GM19455 (cell line): ENCODE measurements around the gene CFAP99.

Experiments used
- ATAC-seq: cut with Tn5 transposase; IDR thresholded peaks from one replicate; pipeline ENCODE4 v1.9.1; 2021; ENCODE audit not compliant: unreplicated experiment

Gene CFAP99

DNA sequence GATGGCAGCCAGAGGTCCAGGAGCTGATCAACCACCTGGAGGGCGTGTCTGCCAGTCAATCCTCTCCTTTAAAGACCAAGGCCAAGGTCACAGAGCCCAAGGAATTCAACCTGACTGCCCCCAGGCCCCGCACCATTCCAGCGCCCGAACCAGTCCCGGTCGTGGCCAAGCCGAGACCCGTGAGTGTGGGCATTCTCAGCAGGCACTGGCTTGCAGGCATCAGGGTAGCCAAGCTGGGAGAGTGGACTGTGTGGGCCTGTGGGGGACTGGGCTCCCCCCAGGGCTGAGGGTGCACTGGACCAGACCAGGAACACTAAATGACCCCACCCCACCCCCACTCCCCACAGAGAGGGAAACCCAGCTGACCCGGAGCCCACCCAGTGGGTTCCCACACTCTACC lies 26.4 kb downstream of the CFAP99 start:
- no peak for ATAC-seq

DNA sequence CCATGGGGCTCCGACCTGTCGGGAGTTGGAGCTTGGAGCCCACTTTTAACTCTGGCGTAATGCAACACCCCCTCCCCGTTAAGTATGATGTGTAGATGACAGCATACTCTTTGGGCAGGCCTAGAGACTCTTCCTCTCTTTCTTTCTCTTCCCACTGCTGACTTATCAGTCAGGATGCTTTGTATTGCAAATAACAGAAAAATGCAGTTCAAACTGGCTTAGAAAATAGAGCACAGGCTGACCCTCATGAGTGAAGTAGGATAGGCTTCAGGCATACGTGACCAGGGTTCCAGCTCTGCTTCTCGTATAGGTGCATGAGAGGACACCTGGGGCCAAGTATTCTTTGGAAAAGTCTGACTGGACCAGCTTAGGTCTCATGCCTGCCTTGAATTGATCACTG lies 26.8 kb downstream of the CFAP99 start:
- ATAC-seq, result no peak

DNA sequence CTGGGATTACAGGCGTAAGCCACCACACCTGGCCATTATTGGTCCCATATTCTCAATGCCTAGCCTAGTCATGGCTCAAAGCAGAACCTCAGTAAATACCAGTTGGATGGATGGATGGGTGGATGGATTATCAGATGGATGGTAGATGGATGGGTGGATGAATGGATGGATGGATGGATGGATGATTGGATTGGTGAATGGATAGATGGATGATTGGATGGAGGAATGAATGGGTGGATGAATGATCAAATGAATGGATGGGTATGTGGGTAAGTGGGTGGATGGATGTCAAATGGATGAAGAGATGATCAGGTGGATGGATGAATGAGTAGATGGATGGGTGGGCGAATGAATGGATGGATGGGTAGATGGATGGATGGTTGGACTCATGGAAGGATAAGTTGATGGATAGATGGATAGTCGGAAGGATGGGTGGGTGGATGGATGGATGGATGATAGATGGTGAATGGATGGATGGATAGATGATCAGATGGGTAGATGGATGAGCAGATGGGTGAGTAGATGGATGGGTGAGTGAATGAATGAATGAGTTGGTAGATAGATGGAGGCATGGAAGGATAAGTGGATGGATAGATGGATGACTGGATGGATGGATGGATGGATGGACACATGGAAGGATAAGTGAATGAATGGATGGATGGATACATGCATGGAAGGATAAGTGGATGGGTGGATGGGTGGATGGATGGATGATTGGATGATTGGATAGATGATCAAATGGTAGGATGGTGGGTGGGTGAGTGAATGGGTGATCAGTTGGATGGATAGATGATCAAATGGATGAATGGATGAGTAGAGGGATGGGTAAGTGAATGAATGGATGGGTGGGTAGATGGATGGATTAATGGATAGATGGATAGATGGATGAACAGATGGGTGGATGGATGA lies 28.2 kb downstream of the CFAP99 start:
- ATAC-seq, result no peak

DNA sequence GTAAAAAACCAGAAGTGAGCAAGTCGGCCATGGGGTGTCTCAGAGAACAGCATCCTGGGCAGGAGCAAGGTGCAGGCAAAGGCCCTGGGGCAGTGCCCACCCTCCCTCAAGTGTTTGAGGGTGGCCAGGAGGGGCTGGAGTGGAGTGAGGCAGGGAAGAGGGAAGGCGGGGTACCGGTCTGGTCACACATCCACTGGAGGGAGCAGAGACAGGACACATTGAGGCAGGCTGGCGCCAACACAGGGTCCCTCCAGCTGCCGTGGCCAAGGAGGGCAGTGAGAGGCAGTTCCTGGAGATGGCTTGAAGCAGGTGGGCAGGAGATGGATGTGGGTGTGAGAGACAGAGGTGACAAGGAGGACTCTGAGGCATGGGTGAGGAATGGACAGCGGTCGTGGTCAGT lies 29.8 kb downstream of the CFAP99 start:
- no peak for ATAC-seq

DNA sequence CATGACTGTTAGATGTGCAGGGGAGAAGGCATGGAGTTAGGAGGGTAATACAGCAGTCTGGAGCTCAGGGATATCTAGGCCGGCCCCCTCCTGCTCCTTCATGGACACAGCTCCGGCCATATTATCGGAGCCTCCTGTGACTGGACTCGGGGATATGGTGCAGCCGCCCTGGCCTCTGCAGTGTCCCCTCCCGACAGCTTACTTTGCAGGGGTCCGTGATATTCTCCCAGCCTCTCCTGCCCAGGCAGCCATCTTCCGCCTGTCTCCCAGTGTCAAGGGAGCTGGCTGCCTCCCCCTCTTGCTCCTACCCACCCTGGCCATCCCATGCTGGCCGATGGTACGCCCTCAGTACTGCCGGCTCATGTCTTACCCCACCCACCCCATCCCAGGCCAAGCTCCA lies 30.3 kb downstream of the CFAP99 start:
- ATAC-seq, result no peak

DNA sequence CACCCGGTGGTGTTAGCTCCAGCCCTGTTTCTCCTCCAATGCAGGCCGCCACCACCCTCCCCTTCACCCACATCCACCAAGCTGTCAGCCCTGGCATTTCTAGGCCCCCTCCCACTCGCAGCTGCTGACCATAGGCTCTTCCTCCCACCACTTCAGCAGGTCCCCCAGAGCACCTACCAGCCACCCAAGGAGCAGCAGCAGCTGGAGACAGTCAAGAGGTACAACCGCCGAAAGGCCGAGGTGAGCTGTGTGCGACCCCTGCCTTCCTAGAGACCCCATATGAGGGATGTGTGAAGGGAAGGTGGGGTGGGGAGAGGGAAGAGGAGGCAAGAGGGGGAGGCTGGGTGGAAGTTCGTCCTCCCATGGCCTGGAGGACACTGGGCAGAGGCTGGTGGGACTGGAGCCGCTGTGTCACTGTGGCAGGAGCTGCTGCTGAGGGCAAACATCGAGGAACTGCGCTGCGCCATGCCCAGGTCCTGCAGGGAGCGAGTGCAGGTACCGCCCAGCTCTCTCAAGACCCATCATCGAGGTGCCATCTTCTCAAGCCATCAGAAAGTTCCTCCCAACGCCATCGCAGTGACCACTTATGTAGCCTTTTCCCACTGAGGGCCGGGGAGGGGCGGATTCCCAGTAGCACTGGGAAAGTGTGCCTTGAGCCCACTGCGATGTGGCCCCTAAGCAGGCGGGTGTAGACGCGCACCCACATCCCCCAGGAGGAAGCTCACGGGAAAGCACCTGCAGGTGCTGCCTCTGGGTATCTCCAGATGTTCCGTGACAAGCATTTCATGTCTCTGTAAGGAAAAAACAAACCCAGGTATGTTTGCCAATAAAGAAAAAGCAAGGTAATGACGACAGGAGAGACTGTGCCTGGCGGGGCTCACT lies 31.0 kb downstream of the CFAP99 start:
- no peak for ATAC-seq

DNA sequence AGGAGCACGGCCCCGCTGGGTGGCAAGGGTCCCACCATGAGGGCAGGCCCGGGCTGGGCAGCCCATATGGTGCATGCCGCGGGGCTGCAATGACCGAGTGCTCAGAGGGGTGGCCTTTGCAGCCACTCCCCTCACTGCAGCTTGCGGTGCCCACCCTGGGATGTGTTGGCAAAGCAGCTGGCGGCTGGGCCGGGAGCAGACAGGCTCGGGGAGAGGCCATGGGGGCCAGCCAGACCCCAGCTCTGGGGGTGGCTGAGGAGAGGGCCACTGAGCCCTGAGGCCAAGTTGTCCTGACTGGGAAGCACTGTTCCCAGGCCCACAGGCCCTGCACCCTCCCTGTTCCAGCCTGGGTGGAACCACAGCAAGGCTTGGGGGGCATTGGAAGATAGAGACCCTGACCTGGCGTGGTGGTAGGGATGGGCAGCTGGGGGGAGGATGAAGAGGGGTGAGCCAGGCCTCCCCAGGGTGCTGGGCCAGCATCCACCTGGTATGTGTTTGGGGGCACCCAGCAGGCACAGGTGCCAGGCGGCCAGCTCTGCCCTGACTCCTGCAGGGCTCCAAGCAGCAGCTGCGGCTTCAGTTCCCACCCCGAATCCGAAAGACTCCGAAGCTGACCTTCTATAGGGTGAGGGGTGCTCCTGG lies 31.8 kb downstream of the CFAP99 start:
- no peak for ATAC-seq

DNA sequence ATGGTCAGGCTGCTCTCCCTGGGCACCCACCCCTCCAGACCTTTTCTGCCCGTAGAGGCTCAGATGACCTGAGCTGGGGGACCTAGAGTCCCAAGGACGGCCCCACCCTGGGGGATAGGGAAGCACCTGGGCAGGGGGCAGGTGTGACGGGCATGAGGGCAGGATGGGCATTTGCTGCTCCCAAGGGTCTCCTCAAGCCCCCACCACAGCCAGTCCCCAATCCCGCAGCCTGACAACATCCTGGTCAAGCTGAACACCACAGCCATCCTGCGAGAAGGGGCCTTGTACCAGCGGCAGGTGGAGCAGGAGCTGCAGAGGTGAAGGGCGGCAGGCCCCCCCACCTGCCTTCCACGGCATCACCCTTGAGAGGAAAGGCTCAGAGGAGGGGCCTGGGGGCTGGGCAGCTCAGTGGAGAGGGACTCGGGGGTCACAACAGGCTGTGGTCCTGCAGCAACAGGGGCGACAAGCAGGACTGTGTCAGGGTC lies 32.3 kb downstream of the CFAP99 start:
- ATAC-seq, result no peak

DNA sequence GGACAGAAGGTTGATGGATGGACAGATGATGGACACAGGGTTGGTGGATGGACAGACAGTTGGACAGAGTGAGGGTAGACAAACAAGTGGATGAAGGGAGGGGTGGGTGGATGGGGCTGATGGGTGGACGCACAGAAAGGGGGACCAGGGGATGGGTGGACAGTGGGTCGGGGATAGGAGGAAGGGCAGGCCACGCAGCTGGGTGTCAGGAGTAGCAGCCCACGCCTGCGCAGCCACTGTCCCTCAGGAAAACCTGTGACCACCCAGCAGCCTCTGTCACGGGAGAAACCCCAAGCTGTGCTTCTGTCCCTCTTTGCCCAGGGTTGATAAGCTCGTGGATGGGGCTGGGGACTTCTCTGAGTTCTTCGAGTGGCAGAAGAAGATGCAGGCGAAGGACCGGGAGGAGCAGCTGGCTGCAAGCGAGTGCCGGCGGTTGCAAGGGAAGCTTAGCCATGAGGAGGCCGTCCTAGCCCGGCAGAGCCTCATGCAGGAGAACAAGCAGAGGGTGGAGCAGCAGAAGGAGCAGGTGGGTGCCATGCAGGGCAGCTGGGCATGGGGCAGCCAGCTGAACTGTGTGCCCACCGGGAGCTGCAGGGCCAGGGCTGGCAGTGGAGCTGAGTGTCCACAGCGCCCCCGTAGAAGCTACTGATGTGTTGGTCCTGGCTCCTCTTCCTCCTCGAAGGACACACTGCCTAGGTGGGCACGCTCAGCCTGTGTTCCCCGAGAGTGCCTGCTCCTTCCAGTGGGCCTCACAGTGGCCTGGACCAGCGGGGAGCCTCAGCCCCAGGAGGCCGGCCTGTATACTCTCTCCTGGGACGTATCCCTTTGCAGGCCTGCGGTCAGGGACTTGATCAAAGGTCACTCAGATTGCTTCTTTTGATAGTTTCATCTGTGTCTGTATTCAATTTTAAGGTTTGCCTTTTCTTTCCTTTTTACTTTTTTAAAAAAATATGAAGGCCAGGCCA lies 33.3 kb downstream of the CFAP99 start:
- ATAC-seq, result no peak

DNA sequence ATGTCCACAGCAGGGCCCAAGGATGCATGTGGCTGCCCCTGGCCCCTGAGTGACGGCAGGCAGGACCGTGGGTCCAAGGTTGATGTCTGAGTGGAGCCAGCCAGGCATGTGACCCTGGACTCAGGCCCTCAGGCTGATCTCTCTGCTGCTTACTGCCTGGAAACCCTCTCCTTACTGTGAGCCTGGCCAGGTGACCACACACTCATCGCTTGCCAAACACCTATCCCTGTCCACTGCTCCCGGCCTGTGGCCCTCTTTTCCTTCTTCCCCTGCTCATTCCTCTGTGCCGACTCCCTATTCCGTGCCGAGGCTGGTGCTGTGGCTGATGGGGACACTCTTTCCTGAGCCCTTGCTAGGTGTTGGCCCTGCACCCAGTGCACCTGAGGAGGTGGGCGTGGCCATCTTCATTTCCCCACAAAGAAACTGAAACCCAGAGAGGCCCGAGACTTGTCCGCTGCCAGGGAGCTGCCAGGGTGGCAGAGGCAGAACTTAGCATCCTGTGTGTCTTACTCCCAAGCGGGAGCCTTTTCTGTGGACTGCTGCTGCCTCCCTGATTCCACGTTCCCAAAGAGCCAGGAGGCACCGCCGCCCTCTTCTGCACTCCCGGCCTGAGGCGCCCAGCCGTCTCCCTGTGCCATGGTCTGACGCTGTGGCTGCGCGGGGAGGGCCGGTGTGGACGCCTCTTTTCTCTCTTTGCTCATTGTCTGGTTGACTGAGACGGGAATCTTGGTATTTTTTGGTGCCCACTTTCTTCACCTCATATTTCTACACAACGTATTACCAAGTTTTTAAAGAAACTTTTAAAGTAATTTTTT lies 38.9 kb downstream of the CFAP99 start:
- no peak for ATAC-seq

DNA sequence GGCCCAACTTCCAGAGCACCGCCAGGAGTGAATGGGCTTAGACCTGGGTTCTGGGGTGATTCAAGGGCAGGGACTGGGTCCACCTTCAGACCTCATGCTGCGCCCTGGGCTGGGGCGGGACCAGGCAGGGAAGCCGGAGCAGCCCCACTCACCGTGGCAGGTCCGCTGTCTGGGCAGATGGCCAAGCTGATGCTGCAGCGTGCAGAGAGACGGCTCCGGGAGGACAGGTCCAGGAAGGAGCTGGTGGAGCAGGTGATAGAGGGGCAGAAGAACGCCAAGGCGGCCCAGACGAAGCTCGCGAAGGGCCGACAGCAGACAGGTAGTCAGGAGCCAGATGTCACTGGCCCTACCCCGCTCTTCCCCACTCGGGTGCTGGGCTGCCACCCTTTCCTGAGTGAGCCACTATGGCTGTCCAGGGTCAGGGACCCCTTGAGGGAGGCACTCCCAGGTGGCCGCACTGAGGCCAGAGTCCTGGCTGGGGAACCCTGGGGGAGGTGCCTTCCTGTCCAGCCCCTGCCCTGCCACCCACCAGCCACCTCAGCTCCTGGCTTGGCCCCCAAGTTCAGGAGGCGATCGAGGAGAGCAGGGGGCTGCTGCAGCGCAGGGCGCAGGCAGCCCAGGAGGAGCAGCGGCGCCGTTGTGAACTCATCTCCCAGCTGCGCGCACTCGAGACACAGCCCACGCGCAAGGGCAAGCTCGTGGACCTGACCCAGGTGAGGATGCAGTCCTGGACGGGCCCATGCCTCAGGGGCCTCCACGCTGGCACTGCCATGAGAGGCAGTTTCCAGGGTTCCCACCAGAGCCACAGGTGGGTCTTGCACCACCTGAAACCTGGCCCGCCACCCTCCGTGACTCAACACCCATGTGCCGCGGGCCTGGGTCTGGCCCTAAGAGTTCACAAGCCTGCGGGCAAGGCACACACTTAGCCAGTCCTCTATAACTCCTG lies 40.1 kb downstream of the CFAP99 start:
- ATAC-seq, result no peak

DNA sequence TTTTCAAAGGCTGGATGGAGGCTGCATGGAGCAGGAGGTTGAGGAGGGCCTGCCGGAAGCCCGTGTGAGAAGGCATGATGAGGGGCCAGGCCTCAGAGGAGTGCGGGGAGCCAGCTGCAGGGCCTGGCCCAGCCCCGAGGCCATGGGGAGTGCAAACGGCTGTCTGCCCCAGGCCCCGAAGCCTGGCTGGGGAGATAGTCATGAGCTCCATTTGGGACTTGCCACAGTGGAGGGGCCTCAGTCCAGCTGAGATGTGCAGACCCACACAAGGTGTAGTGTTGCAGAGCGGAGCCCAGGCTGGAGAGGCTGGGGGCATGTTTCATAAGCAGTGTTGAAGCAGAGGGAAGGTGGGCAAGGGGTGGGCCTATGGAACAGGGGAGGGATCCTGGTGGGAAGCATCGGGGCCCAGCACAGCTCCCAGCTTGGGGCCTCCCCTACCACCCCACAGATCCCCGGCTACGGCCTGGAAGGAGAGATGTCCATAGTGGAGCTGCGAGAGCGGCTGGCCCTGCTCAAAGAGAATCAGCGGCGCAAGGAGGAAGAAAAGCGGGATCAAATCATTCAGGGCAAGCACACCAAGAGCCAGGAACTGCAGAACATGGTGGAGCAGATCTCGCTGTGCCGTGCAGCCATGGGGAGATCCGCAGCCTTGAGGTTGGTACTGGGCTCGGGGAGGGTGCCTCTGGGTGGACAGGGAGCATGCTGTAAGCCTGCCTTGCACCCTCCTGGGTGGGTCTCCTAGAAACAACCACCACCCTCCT lies 41.0 kb downstream of the CFAP99 start:
- ATAC-seq, result no peak

DNA sequence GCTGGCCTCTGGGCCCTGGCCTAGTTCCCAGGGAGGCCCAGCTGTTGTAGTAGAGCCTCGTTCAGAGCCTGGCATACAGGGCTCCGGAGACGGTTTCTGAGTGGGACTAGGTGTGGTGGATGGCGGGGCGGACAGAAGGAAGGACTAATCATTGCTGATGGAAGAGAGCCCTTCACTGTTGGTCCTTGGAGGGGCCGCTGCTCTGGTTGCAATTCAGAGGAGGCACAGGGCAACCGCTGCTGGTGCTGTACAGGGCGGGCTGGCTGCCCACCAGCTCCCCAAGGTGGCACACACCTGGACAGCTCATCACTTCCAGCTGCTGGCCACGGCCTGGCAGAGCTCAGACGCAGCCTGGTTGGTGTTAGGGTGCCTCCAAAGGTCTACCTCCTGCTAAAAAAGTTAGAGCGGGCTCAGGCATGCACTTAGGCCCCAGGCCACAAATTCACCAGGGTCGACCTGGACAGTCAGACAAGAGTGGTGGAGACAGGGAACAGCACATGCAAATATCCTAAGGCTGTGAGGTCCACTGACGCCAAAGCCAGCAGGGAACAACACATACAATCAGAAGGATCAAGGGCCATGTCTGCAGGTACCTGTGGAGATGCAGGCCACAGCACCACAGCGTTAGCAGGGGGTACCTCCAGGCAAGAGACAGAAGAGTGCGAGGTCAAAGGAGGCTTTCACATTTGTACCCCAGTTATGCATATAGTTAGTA lies 42.6 kb downstream of the CFAP99 start:
- no peak for ATAC-seq

DNA sequence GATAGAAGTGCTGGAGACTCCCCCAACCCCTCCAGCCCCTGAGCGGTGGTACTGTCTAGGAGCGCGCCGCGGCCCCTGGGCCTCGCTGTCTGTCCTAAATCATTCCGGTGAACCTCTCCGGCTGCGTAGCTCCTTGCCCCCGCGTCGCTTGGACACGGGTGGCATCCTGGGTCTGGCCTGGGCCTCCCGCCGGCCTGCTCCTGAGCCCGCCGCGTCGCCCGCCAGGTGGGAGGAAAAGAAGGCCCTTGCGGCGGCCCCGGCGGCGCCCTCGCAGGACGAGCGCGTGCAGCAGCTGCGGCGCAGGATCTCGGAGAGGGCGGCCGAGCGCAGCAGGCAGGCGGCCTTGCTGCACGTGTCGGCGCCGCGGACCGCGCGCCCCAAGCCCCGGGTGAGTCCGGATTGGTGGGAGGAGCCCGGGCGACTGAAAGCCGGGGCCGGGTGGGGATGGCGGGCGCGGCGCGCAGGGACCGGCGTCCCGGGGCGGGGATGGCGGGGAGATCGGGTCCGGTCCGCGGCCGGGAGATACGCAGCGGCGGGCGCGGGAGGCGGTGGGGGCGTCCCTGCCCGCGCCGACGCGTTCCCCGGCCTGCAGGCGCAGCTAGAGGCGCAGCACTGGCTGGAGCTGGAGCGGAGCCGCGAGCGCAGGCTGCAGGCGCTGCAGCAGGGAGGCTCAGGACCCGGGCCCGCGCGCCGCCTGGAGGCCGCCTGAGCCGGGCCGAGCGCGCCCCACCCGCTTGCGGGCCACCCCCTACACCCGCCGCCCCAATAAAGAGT lies 43.6 kb downstream of the CFAP99 start:
- peak; percentile 81 for ATAC-seq

DNA sequence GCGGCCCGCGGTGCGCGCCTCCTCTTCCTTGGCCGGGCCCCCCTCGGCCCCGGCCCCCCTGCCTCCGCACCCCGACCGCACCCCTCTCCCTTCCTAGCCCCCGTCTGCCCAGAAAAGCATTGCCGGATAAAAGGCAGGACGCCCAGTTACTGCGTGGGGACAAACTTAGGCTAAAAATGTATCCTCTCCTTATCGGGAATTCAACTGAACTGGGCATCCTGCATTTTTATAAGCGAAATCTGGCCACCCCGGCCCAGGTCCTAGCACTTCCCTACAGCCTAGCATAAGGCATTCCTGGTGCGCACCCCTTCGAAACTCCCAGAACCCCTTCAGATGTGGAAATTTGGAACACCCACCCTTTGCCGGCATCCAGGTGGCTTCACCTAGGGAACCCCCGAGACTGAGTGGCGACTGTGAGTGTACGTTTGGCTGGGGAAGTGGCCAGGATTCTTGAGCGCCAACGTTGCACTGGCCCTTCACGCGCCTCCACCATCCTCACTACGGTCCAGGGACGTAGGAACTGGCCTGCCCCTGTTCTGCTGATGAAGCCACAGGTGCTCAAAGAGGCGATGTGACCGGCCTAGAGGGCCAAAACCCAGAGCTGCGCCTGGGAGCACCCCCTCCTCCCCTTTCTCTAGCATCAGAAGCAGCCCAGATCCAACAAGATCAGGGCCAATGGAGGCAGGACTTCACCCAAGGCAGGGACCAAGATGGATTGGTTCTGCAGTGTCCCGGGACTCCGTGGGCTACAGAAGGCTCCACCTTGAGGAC lies 44.4 kb downstream of the CFAP99 start:
- no peak for ATAC-seq
